IPS-NIHi7 (cell line): Measurements from ENCODE around the gene SFTA2.
"Not testable (repeated sequence)": the region's sequence is repeated elsewhere in the genome, so short reads cannot be mapped to it uniquely, and the experiment has no call there.

Experiments used
- DNase-seq: peaks from one replicate; pipeline ENCODE4 v3.0.0; 2012; ENCODE audit warnings: mixed read lengths; ENCODE audit errors: extremely low spot score

Gene SFTA2

GRCh38 chr6:30942338-30943060 lies 10.5 kb upstream of the SFTA2 start:
- DNase-seq: peak; percentile 96

DNA sequence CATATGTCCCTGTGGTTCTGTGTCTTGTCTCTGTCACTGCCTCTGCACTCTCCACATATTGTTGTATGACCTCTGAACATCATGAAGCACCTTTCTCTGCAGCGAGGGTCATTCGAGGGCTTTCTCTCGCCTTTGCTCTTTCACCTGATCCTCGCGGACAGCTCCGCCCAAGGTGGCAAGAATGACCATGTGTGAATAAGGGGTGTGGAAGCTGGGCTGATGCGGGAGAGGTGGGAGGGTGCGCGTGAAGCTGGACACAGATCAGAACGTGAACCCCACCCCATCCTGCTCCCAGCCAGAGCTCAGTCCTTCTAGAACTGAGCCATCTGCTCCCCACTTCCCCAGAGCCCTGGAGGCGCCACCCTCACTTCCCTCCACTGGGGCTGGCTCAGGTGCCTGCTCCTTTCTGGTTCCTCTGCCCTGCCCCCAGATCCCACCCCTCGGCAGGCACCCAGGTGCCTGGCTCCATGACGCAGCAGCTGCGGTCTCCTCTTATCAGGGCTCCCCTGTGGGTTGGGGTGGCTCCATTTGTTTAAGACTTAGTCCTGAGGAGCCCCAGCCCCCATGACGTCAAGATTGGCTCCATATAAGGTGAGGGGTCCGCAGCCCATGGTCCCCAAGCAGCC lies 8.5 kb upstream of the SFTA2 start, which contains the start of gene MUCL3:
TSS of gene MUCL3 (plus strand) at position 613 of the 626 bp plus-strand sequence. CDS start 27 bp downstream, outside the sequence.
- no peak for DNase-seq

DNA sequence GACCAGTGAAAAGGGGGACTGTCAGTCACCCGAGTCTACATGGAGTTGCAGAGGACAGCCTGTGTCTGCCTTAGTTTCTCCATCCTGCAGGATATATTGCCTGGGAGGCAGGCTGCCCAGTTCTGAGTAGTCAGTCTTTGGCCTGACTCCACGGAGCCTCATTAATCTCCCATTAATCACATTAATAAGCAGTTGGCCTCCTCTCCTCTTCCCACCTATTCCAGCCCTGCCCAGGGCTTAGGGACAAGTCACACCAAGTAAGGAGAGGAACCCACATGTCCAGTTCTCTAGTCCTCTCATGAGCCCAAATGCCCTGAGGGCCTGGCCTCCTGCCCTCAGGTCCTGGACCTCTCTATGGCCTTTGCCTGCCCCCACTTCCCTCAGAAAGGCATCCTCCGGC lies 7.5 kb upstream of the SFTA2 start:
- no peak for DNase-seq

- DNase-seq: no peak
These were observed 6.8 kb upstream of the SFTA2 start for GRCh38 chr6:30938730-30939129.

DNA sequence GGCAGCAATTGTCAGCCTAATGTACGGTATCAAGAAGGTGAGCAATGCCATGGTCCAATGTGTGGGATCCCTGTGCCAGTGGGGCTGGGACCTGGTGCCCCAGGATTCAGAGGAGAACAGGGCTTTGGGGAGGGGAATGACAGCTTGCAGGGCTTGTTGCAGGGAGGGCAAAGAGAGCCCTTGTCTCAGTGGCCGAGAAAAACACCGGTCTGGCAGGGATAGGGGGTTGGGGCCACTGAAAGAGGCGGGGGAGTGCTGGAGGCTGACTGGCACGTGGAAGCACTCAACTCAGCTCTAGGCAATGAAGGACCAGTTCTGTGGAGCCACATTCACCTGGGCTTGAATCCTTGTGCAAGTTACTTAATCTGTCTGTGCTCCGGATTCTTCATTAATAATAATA lies 5.3 kb upstream of the SFTA2 start:
- no peak for DNase-seq

- DNase-seq: no peak
These were observed 3.0 kb upstream of the SFTA2 start for GRCh38 chr6:30935018-30935417.

DNA sequence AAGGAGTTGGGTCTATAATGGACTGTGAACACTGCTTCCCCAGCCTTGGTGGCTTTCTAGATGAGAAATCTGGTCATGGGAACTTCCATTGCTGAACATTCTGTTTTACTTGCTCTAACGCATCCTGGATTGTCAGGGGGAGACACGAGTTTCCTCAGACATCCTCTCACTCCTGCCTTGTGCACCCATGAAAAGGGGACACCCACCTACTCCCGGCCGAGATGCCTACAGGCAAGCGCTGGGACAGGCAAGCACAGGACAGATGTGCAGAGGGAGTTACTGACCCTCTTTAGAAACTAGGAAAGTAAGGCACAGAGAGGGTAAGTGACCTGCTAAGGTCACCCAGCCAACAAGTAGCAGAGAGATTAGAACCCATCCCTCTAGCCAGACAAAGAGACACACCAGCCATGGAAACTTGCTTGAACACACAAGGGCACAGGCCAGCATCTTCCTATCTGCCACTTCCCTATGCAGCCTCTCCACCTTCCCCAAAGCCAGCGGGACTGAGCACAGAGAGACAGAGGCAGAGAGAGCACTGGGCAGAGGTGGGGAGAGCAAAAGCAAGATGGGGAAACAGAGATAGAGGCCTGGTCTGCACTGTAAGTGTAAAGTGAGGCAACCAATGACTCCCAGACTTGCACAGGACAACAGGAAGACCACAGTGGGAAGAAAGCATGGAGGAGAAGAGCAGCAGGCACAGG lies 845 bp upstream of the SFTA2 start:
- DNase-seq: no peak

- DNase-seq: no peak
These were observed 698 bp downstream of the SFTA2 start for GRCh38 chr6:30931272-30931671.

DNA sequence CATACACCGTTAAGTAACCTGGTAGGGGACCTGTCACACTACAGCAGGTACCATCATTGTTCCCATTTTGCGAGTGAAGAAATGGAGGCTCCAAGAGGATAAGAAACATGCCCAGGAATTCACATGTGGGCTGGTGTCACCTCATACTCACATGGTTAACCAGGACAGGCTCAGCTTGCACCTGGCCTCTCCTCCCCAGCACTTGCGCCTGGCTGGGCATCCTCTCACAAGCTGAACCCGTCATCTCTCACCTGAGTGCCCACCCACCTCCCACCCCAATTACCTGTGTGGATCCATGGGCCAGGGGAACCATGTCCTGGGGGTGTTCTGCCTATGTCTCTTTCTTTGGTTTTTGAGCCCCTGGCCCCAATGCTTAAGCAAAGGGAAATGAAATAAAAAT lies 1.5 kb downstream of the SFTA2 start:
- DNase-seq: no peak

GRCh38 chr6:30928677-30929076 lies 3.3 kb downstream of the SFTA2 start:
- no peak for DNase-seq

- DNase-seq: not testable (repeated sequence)
These were observed 4.9 kb downstream of the SFTA2 start for GRCh38 chr6:30927080-30927479.

- DNase-seq: no peak
These were observed 5.3 kb downstream of the SFTA2 start for GRCh38 chr6:30926644-30927043.

DNA sequence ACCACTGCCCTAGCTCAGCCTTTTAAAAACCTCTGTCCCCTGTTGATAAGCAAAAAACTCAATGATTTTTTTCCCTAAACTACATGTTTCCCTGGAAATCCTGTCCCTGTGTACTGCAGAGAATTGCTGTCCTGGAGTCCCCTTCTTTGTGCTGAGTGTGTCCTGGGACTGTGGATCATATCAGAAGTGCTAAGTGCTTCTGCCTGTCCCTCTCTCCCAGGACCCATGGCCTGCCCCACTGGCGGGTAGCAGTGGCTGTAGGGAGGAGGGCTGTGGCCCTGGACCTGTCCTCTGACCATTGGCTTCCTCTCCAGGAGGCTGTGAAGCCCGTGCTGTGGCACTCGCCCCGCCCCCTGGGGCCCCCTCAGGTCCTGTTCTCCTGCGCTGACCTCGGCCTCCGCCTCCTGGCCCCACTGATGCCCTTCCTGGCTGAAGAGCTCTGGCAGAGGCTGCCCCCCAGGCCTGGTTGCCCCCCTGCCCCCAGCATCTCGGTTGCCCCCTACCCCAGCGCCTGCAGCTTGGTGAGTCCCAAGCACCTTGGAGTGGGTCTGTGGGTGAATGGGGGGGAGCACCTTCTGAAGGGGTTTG lies 7.8 kb downstream of the SFTA2 start:
- not testable (repeated sequence) for DNase-seq

DNA sequence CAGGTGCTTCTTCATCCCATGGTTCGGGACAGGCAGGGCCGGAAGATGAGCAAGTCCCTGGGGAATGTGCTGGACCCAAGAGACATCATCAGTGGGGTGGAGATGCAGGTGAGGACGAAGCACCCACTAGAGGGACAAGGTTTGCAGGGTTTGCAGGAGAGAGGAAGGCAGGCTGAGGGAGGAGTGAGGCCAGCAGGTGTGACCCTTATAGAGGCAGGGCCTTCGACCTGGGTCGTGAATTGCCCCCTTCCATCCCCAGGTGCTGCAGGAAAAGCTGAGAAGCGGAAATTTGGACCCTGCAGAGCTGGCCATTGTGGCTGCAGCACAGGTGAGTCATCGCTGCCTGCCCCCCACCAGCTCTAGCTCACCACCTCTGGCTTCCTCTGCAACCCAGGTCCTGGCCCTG lies 9.5 kb downstream of the SFTA2 start:
- peak; percentile 30 for DNase-seq

- DNase-seq: no peak
These were observed 13.3 kb downstream of the SFTA2 start for GRCh38 chr6:30918670-30919069.

DNA sequence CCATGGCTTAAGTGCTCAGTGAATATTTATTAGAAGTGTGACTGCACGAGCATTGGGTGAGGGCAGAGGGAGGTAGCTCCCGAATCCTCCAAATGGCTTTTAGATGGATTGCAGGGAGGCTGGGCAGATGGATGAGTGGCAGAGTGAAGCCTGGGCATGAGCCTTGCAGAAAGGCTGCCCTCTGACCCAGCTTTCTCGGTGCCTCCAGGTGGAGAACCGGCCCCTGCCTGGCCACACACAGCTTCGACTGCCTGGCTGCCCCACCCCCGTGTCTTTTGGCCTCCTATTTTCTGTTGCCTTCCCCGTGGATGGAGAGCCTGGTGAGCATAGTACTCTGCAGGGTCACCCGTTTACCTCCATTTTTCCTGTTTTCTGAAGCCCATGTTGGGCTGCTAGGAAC lies 14.5 kb downstream of the SFTA2 start:
- no peak for DNase-seq

- no peak for DNase-seq
These were observed 14.9 kb downstream of the SFTA2 start for GRCh38 chr6:30917041-30917440.

GRCh38 chr6:30915591-30915946 lies 16.4 kb downstream of the SFTA2 start:
- DNase-seq: peak; percentile 88

DNA sequence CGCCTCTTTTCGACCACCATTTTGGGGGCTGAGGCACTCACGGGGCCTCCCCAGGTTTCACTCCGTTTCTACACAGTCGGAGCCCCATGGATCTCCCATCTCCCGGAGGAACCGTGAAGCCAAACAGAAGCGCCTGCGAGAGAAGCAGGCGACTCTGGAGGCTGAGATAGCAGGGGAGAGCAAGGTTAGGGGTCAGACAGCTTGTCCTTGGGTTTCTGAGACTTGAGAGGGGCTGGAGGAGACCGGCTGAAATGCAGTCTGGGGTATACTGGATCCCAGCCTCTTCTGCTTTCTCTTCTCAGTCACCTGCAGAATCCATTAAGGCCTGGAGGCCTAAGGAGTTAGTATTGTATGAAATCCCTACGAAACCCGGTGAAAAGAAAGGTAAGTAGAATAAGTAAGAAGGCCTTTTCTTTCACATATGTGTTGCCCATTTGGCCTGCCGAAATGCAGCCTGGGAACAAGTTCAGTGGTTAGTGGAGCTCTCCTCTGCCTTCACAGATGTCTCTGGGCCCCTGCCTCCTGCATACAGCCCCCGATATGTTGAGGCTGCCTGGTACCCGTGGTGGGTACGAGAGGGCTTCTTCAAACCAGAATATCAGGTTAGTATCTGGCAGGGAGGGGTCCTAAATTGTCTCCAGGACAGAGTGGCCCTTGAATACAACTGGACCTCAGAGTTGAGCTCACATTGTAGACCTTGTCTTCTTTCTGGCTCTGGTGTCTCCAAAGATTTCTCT lies 16.9 kb downstream of the SFTA2 start:
- no peak for DNase-seq

GRCh38 chr6:30914076-30914853 lies 17.7 kb downstream of the SFTA2 start, which contains the start of gene VARS2:
TSS of gene VARS2 (plus strand) at chr6:30914238. CDS start at chr6:30914837, 599 bp downstream.
- DNase-seq: peak; percentile 98

GRCh38 chr6:30913721-30914075 lies 18.3 kb downstream of the SFTA2 start:
- DNase-seq: no peak
